Fibroblast of skin of left biceps (primary cell): Measurements from ENCODE around the gene OCIAD2.
"Not testable (repeated sequence)": the region's sequence is repeated elsewhere in the genome, so short reads cannot be mapped to it uniquely, and the experiment has no call there.

ENCODE experiments used
- DNase-seq, 2 experiments: peaks; one replicate each; pipeline ENCODE4 v3.0.0-alpha.2; 2013; ENCODE audit warnings: low read depth in 2 of 2

The OCIAD2 gene

DNA sequence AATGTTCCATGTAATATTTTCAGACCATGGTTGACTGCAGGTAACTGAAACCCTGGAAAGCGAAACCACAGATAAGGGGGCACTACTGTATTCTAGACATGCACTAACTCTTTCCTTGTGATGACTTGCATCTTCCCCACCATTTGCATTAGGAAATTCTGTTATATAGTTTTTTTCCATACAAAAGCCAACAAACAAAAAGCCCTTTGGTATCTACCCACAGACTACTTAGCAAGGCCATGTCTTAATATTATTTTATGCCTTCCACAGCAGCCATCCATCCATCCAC, 52.2 kb downstream of the OCIAD2 start:
- DNase-seq = no peak

- DNase-seq = no peak
Measured at GRCh38 chr4:48853604-48854394, 52.8 kb downstream of the OCIAD2 start.

GRCh38 chr4:48851651-48852050, 54.9 kb downstream of the OCIAD2 start:
- no peak for DNase-seq

- not testable (repeated sequence) for DNase-seq
Measured at GRCh38 chr4:48848799-48849198, 57.8 kb downstream of the OCIAD2 start.

DNA sequence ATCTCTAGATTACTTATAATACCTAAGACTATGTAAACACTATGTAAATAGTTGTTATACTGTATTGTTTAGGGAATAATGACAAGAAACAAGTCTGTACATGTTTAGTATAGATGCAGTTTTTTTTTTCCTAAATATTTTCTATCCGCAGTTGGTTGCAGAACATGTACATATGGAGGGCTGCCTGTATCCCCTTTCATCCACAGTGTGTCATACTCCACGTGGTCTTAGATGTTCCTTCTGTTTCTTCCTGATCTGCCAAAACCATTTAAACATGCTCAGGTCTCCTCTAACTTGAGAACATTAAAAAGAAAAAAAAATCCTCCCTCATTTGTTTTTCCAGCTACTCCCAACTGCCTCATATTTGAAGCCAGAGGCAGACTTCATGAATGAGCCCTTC, 61.7 kb downstream of the OCIAD2 start:
- DNase-seq = no peak

DNA sequence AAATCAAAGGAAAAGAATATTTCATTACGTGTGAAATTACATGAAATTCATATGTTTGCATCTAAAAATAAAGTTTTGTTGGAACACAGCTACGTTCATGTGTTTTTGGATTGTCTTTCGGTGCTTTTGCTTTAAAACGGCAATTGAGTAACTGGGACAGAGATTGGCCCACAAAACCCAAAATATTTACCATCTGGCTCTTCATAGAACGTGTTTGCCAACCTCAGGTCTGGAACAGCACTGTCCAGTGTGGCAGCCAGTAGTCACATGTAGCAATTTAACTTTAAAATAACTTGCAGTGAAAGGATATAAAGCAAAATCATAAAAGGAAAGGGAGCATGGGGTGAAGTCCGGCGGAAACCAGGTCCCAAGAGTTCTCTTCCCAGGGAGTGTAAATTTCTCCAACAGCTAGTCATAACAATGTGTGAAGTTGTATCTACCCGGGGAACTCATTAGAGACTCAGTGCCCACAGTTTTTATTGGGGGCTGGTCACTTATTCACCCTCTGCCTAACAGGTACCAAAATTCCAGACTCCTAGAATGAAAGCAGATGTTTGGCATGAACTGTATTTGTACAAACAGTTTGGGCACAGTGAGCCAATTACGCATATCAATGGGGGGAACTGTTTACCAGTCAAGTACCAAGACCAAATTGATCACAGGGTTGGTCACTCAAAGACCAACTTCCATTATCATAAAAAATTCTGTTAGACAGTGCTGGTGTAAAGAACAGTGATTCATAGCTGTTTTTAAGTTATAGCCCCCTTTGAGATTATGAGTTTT, 65.3 kb downstream of the OCIAD2 start:
- no peak for DNase-seq

- no peak for DNase-seq
Measured at GRCh38 chr4:48836658-48837057, 69.9 kb downstream of the OCIAD2 start.
